ENCODE data around the gene TSHR.
"Not testable (repeated sequence)": the region's sequence is repeated elsewhere in the genome, so short reads cannot be mapped to it uniquely, and the experiment has no call there.

DNA sequence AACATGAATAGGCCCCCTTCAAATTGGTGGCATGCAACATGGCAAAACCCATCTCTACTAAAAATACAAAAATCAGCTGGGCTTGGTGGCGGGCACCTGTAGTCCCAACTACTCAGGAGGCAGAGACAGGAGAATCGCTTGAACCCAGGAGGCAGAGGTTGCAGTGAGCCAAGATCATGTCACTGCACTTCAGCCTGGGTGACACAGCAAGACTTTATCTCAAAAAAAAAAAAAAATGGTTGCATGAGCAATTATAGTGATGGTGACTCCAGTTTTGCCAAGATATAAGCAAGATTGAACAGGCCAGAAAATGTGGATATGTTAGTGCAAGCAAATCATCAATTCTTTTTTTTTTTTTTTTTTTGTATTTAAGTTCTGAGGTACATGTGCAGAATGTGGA, 63.7 kb downstream of the TSHR start:
- TF ChIP-seq, protein P1, sequence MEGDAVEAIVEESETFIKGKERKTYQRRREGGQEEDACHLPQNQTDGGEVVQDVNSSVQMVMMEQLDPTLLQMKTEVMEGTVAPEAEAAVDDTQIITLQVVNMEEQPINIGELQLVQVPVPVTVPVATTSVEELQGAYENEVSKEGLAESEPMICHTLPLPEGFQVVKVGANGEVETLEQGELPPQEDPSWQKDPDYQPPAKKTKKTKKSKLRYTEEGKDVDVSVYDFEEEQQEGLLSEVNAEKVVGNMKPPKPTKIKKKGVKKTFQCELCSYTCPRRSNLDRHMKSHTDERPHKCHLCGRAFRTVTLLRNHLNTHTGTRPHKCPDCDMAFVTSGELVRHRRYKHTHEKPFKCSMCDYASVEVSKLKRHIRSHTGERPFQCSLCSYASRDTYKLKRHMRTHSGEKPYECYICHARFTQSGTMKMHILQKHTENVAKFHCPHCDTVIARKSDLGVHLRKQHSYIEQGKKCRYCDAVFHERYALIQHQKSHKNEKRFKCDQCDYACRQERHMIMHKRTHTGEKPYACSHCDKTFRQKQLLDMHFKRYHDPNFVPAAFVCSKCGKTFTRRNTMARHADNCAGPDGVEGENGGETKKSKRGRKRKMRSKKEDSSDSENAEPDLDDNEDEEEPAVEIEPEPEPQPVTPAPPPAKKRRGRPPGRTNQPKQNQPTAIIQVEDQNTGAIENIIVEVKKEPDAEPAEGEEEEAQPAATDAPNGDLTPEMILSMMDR (conservative IDR thresholded peaks at IDR 0.05; ENCODE audit: low read depth, low read length): not testable (repeated sequence)
- TF ChIP-seq EZH2phosphoT487 (IDR thresholded peaks at IDR 0.05; ENCODE audit: borderline replicate concordance, low read length): not testable (repeated sequence)
